Endometrium (tissue), 2 donors: Measurements from ENCODE around the gene FAM120B.
"Not testable (repeated sequence)": the region's sequence is repeated elsewhere in the genome, so short reads cannot be mapped to it uniquely, and the experiment has no call there.

Source experiments
- FAIRE-seq: peaks from 2 replicates; lab custom pipeline; 2012; peaks lifted over from hg19 to GRCh38; lab: Jason Lieb, UNC
- donor health status: control.
- donor health status: control.

The FAM120B gene

GRCh38 chr6:170297576-170298330 is 8.8 kb upstream of the FAM120B start:
- FAIRE-seq = peak; percentile 89

- FAIRE-seq = no peak
Observed at GRCh38 chr6:170298688-170299087, 7.9 kb upstream of the FAM120B start.

- FAIRE-seq = no peak
Observed at GRCh38 chr6:170301184-170301583, 5.4 kb upstream of the FAM120B start.

GRCh38 chr6:170305805-170306323 is 694 bp upstream of the FAM120B start:
- no peak for FAIRE-seq

GRCh38 chr6:170307080-170307545 is 555 bp downstream of the FAM120B start:
- no peak for FAIRE-seq

- FAIRE-seq = no peak
Observed at GRCh38 chr6:170308761-170309160, 2.2 kb downstream of the FAM120B start.

GRCh38 chr6:170311696-170312095 is 5.1 kb downstream of the FAM120B start:
- no peak for FAIRE-seq

GRCh38 chr6:170312876-170313275 is 6.3 kb downstream of the FAM120B start:
- FAIRE-seq = no peak

- FAIRE-seq = no peak
Observed at GRCh38 chr6:170313716-170314295, 7.2 kb downstream of the FAM120B start.

- FAIRE-seq = no peak
Observed at GRCh38 chr6:170314983-170315382, 8.4 kb downstream of the FAM120B start.

GRCh38 chr6:170316071-170316470 is 9.5 kb downstream of the FAM120B start:
- FAIRE-seq = no peak

GRCh38 chr6:170317076-170317475 is 10.5 kb downstream of the FAM120B start:
- no peak for FAIRE-seq

- no peak for FAIRE-seq
Observed at GRCh38 chr6:170317718-170318117, 11.2 kb downstream of the FAM120B start.

GRCh38 chr6:170329321-170329720 is 22.8 kb downstream of the FAM120B start:
- FAIRE-seq = no peak

- FAIRE-seq = not testable (repeated sequence)
Observed at GRCh38 chr6:170335199-170335598, 28.6 kb downstream of the FAM120B start.

- FAIRE-seq = no peak
Observed at GRCh38 chr6:170344631-170345576, 38.3 kb downstream of the FAM120B start.

GRCh38 chr6:170345662-170346061 is 39.1 kb downstream of the FAM120B start:
- FAIRE-seq = no peak

- no peak for FAIRE-seq
Observed at GRCh38 chr6:170346649-170347048, 40.1 kb downstream of the FAM120B start.

- no peak for FAIRE-seq
Observed at GRCh38 chr6:170347091-170347490, 40.5 kb downstream of the FAM120B start.

- FAIRE-seq = no peak
Observed at GRCh38 chr6:170347975-170348374, 41.4 kb downstream of the FAM120B start.

GRCh38 chr6:170351456-170351855 is 44.9 kb downstream of the FAM120B start:
- FAIRE-seq = not testable (repeated sequence)

GRCh38 chr6:170355190-170355589 is 48.6 kb downstream of the FAM120B start:
- not testable (repeated sequence) for FAIRE-seq
